SKM-1 (cell line): ENCODE results near the gene MCF2L.
"Not testable (repeated sequence)": the region's sequence is repeated elsewhere in the genome, so short reads cannot be mapped to it uniquely, and the experiment has no call there.

ENCODE experiments used
- DNase-seq: peaks from one replicate; lab custom pipeline; 2025; ENCODE audit not compliant: unreplicated experiment; lab: John Stamatoyannopoulos, UW

The MCF2L gene

GRCh38 chr13:113077953-113078901 lies 109.2 kb downstream of the MCF2L start:
- no peak for DNase-seq

GRCh38 chr13:113078902-113079780 lies 110.1 kb downstream of the MCF2L start:
- DNase-seq = no peak

GRCh38 chr13:113079781-113080080 lies 110.7 kb downstream of the MCF2L start:
- not testable (repeated sequence) for DNase-seq

GRCh38 chr13:113080361-113080831 lies 111.4 kb downstream of the MCF2L start:
- no peak for DNase-seq

- no peak for DNase-seq
Measured at GRCh38 chr13:113080901-113081521, 112.0 kb downstream of the MCF2L start.

- DNase-seq = no peak
Measured at GRCh38 chr13:113082198-113083021, 113.4 kb downstream of the MCF2L start.

GRCh38 chr13:113083022-113083373 lies 114.0 kb downstream of the MCF2L start:
- no peak for DNase-seq

- no peak for DNase-seq
Measured at GRCh38 chr13:113083402-113084061, 114.5 kb downstream of the MCF2L start.

- no peak for DNase-seq
Measured at GRCh38 chr13:113084094-113084942, 115.3 kb downstream of the MCF2L start.

GRCh38 chr13:113084943-113085540 lies 116.0 kb downstream of the MCF2L start:
- no peak for DNase-seq

GRCh38 chr13:113086031-113086750 lies 117.2 kb downstream of the MCF2L start:
- no peak for DNase-seq

GRCh38 chr13:113086991-113087922 lies 118.2 kb downstream of the MCF2L start:
- DNase-seq = no peak

- DNase-seq = no peak
Measured at GRCh38 chr13:113087923-113088690, 119.1 kb downstream of the MCF2L start.

GRCh38 chr13:113088691-113089020 lies 119.6 kb downstream of the MCF2L start:
- DNase-seq = no peak

GRCh38 chr13:113089693-113090414 lies 120.8 kb downstream of the MCF2L start:
- DNase-seq = no peak

GRCh38 chr13:113090415-113090770 lies 121.4 kb downstream of the MCF2L start:
- DNase-seq = no peak
